GM19238 (cell line): Measurements from ENCODE around the gene NKX1-1.
"Not testable (repeated sequence)": the region's sequence is repeated elsewhere in the genome, so short reads cannot be mapped to it uniquely, and the experiment has no call there.

Experiments
- DNase-seq: peaks from one replicate; pipeline ENCODE4 v3.0.0; 2011; ENCODE audit warnings: low spot score; ENCODE audit not compliant: insufficient read length

NKX1-1 gene

GRCh38 chr4:1406394-1406980 is at the start of gene NKX1-1:
TSS of gene NKX1-1 (minus strand) at chr4:1406442. CDS start at chr4:1406442, 0 bp downstream.
- DNase-seq, result no peak

GRCh38 chr4:1453731-1454130 is 47.5 kb upstream of the NKX1-1 start:
- no peak for DNase-seq

GRCh38 chr4:1452431-1453051 is 46.3 kb upstream of the NKX1-1 start:
- no peak for DNase-seq

- no peak for DNase-seq
Measured at GRCh38 chr4:1451752-1452122, 45.5 kb upstream of the NKX1-1 start.

GRCh38 chr4:1451106-1451751 is 45.0 kb upstream of the NKX1-1 start:
- DNase-seq, result no peak

- DNase-seq, result no peak
Measured at GRCh38 chr4:1449833-1450741, 43.8 kb upstream of the NKX1-1 start.

GRCh38 chr4:1449475-1449832 is 43.2 kb upstream of the NKX1-1 start:
- DNase-seq, result no peak

- no peak for DNase-seq
Measured at GRCh38 chr4:1448589-1449420, 42.6 kb upstream of the NKX1-1 start.

GRCh38 chr4:1447676-1448588 is 41.7 kb upstream of the NKX1-1 start:
- no peak for DNase-seq

- DNase-seq, result no peak
Measured at GRCh38 chr4:1446502-1447386, 40.5 kb upstream of the NKX1-1 start.

GRCh38 chr4:1445716-1446445 is 39.6 kb upstream of the NKX1-1 start:
- no peak for DNase-seq

- DNase-seq, result not testable (repeated sequence)
Measured at GRCh38 chr4:1443688-1444172, 37.5 kb upstream of the NKX1-1 start.

- DNase-seq, result no peak
Measured at GRCh38 chr4:1427010-1427409, 20.8 kb upstream of the NKX1-1 start.

GRCh38 chr4:1421657-1422056 is 15.4 kb upstream of the NKX1-1 start:
- DNase-seq, result no peak

- DNase-seq, result no peak
Measured at GRCh38 chr4:1419708-1420107, 13.5 kb upstream of the NKX1-1 start.

GRCh38 chr4:1418494-1419285 is 12.4 kb upstream of the NKX1-1 start:
- no peak for DNase-seq
